Muscle layer of colon (tissue), 2 donors: ENCODE results near the gene CD1E.
"Not testable (repeated sequence)": the region's sequence is repeated elsewhere in the genome, so short reads cannot be mapped to it uniquely, and the experiment has no call there.

ENCODE experiments used
- H3K27ac ChIP-seq: one replicate; pipeline ENCODE4 v1.7.0; 2013; ENCODE audit warnings: low read depth, mild to moderate bottlenecking, low read length, moderate library complexity
- H3K27me3 ChIP-seq, 2 donors: one replicate each; pipeline ENCODE4 v1.7.0; 2013; ENCODE audit warnings: low read length in 2 of 2, mild to moderate bottlenecking in 2 of 2; ENCODE audit not compliant: insufficient read depth in 2 of 2, control insufficient read depth in 1 of 2
- H3K36me3 ChIP-seq: one replicate; pipeline ENCODE4 v1.7.0; 2013; ENCODE audit warnings: mild to moderate bottlenecking, low read length; ENCODE audit not compliant: insufficient read depth
- H3K4me1 ChIP-seq: one replicate; pipeline ENCODE4 v1.7.0; 2013; ENCODE audit warnings: mild to moderate bottlenecking, low read length; ENCODE audit not compliant: insufficient read depth
- H3K4me3 ChIP-seq, 2 donors: one replicate each; pipeline ENCODE4 v1.7.0; 2013; ENCODE audit warnings: low read length in 2 of 2, low read depth in 1 of 2, mild to moderate bottlenecking in 1 of 2, moderate library complexity in 1 of 2
- H3K9ac ChIP-seq: one replicate; pipeline ENCODE4 v1.7.0; 2013; ENCODE audit warnings: low read length
- H3K9me3 ChIP-seq: one replicate; pipeline ENCODE4 v1.7.0; 2013; ENCODE audit warnings: mild to moderate bottlenecking, low read length
- donor health status: abdominal sarcoma.
- donor health status: Adenocarcinoma of cecum.

The CD1E gene

DNA sequence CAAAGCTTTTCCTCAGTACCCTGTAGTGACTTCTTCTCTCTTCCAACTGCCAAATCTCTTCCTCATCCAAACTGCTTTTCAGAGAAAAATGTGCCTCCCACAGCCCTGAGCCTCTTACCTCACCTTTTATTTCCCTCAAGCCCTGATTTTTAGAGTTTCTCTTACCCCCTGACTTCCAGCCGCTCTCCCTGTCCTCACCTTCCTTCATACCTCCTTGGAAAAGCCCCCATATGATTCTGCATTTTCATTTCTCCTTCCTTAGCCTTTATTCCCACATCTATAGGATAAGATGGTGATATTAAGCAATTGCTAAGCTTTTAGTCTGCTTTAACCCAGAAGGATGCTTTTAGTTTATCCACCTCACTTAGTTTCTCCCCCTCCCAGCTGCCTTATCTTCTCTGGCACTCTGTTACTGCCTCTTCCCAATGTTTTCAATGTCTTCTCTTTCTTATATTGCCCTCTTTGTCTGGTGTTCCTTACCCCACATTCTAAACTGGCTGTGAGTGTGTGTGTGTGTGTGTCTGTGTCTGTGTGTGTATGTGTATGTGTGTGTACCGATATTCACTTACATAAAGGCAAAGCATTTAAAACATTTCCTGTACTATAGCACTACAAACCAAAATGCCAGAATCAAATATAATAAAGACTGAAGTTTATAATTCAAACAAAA is 22.1 kb upstream of the CD1E start, which contains the start of gene CD1B:
CD1B (minus strand) TSS at position 51 of the 670 bp plus-strand sequence. CDS start 108 bp downstream, outside the sequence.
- H3K9me3 ChIP-seq, result no peaks in the 10 kb centered on the region
- no peaks in the 10 kb centered on the region for H3K36me3 ChIP-seq
- H3K4me1 ChIP-seq, result no peaks in the 10 kb centered on the region
- H3K27me3 ChIP-seq, result no peaks in the 10 kb centered on the region
- H3K9ac ChIP-seq, result no peak within 1 kb of the TSS
- H3K27ac ChIP-seq, result no peak within 1 kb of the TSS
- H3K4me3 ChIP-seq, result no peak within 1 kb of the TSS

DNA sequence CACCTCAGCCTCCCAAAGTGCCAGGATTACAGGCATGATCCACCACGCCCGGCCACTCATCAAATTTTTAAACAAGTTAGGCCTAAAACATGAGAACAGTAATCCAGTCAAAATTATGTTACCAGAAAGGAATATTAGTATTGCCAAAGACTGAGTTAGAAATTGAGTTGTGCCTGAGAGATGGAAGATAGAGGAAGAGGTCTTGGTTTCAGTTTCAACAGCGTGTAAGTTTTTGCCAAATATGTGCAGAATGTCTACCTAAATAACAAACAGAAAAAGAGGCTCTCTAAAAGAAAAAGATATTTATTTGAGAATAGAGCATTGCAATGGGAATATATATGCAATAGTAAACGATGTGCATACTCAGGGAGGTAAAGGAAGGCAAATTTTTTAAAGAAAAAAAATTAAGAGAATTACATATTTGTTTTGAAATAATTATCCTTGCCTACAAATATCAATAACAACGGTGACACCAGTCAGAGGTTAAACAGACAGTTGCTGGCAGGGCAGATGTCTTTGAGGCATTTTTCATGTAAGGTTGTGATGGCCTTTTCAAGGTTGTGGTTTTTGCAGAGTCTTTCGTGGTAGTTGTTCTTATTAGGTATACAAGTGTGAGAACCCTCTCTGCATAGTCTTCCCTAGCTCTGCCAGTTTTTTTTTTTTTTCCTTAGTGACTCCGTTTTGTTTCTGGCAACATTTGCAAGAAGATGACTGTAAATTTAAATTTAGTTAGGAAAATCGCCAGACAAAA is 20.1 kb upstream of the CD1E start:
- no peaks in the 10 kb centered on the region for H3K4me1 ChIP-seq
- H3K9me3 ChIP-seq, result no peaks in the 10 kb centered on the region
- H3K9ac ChIP-seq, result no peak overlapping the region
- H3K36me3 ChIP-seq, result no peaks in the 10 kb centered on the region
- no peaks in the 10 kb centered on the region for H3K27me3 ChIP-seq
- H3K27ac ChIP-seq, result no peak overlapping the region
- no peak overlapping the region for H3K4me3 ChIP-seq

DNA sequence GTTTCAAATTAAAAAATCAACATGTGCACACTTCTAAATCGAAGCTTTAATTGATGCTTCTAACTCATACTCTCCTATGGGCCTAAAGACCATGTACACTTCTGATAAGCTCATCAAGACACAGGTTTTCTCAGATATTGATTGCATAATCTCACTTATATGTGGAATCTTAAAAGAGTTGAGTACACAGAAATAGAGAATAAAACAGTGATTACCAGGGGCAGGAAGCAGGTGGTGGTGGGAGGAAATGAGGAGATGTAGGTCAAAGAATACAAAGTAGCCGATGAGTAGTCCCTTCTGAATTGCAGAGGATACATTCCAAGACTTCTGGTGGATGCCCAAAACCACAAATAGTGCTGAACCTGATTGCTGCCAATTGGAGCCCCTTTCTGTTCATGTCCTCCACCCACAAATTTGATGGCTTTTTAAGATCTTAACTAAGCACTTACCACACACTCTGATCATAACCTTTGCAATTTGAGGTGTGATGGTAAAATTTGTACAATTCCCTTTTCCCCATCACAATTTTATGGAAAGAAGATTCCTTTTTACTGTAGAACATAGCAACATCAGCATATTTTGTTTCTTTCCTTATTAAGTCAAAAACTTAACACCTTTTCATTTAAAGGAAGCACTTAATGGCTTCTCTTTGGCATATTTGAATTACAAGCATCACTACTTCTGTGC is 19.0 kb upstream of the CD1E start:
- H3K36me3 ChIP-seq, result no peaks in the 10 kb centered on the region
- H3K4me3 ChIP-seq, result no peak overlapping the region
- H3K27ac ChIP-seq, result no peak overlapping the region
- no peaks in the 10 kb centered on the region for H3K9me3 ChIP-seq
- H3K4me1 ChIP-seq, result no peaks in the 10 kb centered on the region
- H3K9ac ChIP-seq, result no peak overlapping the region
- no peaks in the 10 kb centered on the region for H3K27me3 ChIP-seq

DNA sequence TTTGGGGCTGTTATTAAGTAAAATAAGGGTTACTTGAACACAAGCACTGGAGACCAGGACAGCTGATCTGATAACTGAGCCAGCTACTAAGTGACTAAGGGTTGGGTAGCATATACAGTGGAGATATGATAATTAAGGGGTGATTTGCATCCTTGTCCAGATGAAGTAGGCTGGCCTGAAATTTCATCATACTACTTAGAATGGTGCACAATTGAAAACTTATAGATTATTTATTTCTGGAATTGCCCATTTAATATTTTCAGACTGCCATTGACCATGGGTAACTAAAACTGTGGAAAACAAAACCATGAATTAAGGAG is 18.5 kb upstream of the CD1E start:
- H3K9me3 ChIP-seq, result no peaks in the 10 kb centered on the region
- H3K27ac ChIP-seq, result no peak overlapping the region
- no peak overlapping the region for H3K9ac ChIP-seq
- no peaks in the 10 kb centered on the region for H3K27me3 ChIP-seq
- no peaks in the 10 kb centered on the region for H3K4me1 ChIP-seq
- H3K4me3 ChIP-seq, result no peak overlapping the region
- H3K36me3 ChIP-seq, result no peaks in the 10 kb centered on the region

DNA sequence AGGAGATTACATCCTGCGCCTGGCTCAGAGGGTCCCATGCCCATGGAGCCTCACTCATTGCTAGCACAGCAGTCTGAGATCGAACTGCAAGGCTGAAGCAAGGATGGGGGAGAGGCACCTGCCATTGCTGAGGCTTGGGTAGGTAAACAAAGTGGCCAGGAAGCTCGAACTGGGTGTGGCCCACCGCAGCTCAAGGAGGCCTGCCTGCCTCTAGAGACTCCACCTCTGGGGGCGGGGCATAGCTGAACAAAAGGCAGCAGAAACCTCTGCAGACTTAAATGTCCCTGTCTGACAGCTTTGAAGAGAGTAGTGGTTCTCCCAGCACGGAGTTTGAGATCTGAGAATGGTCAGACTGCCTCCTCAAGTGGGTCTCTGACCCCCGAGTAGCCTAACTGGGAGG is 17.3 kb upstream of the CD1E start:
- not testable (repeated sequence) for H3K27ac ChIP-seq, H3K27me3 ChIP-seq, H3K36me3 ChIP-seq, H3K9ac ChIP-seq, H3K9me3 ChIP-seq, H3K4me1 ChIP-seq, H3K4me3 ChIP-seq

DNA sequence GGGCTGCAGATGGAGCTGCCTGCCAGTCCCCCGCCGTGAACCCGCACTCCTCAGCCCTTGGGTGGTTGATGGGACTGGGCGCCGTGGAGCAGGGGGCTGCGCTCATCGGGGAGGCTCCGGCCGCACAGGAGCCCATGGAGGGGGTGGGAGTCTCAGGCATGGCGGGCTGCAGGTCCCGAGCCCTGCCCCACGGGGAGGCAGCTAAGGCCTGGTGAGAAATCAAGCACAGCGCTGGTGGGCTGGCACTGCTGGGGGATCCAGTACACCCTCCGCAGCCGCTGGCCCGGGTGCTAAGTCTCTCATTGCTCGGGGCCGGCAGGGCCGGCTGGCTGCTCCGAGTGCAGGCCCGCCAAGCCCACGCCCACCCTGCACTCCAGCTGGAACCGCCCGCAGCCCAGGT is 4.7 kb upstream of the CD1E start:
- H3K9ac ChIP-seq, H3K27me3 ChIP-seq, H3K27ac ChIP-seq, H3K4me1 ChIP-seq, H3K4me3 ChIP-seq, H3K36me3 ChIP-seq, H3K9me3 ChIP-seq: not testable (repeated sequence)

DNA sequence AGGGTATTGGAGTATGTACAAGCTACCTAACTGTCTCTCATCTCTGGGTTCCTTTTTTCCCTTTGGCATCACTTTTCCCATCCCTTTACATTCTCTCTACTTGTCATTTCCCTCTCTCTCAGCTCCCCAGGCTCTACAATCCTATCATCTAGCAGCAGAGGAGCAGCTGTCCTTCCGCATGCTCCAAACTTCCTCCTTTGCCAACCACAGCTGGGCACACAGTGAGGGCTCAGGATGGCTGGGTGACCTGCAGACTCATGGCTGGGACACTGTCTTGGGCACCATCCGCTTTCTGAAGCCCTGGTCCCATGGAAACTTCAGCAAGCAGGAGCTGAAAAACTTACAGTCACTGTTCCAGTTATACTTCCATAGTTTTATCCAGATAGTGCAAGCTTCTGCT is 561 bp downstream of the CD1E start:
- no peaks in the 10 kb centered on the region for H3K36me3 ChIP-seq
- no peaks in the 10 kb centered on the region for H3K4me1 ChIP-seq
- no peak overlapping the region for H3K27ac ChIP-seq
- H3K27me3 ChIP-seq, result no peaks in the 10 kb centered on the region
- H3K4me3 ChIP-seq, result no peak overlapping the region
- no peak overlapping the region for H3K9ac ChIP-seq
- H3K9me3 ChIP-seq, result no peaks in the 10 kb centered on the region

DNA sequence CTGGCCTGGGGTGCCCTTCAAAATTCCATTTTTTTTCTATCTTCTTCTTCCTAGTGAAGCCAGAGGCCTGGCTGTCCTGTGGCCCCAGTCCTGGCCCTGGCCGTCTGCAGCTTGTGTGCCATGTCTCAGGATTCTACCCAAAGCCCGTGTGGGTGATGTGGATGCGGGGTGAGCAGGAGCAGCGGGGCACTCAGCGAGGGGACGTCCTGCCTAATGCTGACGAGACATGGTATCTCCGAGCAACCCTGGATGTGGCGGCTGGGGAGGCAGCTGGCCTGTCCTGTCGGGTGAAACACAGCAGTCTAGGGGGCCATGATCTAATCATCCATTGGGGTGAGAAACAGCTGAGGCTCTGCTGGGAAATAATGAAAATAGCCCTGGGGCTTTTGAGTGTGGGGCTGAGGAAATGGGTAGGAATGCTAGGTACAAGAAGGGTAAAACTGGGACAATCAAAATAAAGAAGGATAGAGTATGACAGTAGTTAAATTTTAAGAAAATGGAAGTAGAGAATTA is 2.1 kb downstream of the CD1E start:
- Histone ChIP-seq H3K36me3 (no peaks in the 10 kb centered on the region), H3K9ac (no peak overlapping the region), H3K27me3 (no peaks in the 10 kb centered on the region), H3K27ac (no peak overlapping the region), H3K9me3 (no peaks in the 10 kb centered on the region), H3K4me3 (no peak overlapping the region), H3K4me1 (no peaks in the 10 kb centered on the region)

DNA sequence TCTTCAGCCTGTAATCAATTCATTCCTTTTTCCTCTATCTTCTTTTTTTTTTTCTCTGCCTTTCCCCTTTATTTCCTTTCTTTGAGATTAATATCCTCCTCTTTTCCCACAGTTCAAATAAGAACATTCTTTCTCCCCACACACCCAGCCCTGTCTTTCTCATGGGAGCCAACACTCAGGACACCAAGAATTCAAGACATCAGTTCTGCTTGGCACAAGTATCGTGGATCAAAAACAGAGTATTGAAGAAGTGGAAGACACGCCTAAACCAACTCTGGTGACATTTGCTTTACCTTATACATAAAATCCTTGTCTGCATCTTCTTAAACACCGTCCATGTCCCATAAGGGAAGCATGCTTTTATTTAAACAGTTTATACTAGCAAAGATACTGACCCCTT is 2.9 kb downstream of the CD1E start:
- Histone ChIP-seq H3K4me1 (no peaks in the 10 kb centered on the region), H3K36me3 (no peaks in the 10 kb centered on the region), H3K9me3 (no peaks in the 10 kb centered on the region), H3K27ac (no peak overlapping the region), H3K27me3 (no peaks in the 10 kb centered on the region), H3K9ac (no peak overlapping the region), H3K4me3 (no peak overlapping the region)

DNA sequence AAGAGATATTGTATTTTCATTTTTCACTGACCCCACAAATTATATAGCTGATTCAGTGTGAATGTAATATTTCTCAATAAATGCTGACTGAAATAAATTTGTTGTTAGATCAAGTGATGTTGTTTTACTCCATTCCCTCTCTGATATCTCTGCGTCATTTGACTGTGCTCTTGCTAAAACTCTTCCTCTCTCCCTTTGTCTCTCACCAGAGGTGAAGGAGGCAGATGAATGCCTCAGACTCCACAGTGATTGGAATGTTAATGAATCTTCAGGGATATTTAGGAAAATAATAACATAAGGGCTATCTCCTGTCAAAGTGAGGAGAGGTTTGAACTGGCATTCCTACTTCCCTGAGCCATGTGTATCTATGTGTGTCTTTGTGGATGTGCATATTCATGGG is 3.7 kb downstream of the CD1E start:
- no peaks in the 10 kb centered on the region for H3K27me3 ChIP-seq
- no peaks in the 10 kb centered on the region for H3K36me3 ChIP-seq
- no peak overlapping the region for H3K9ac ChIP-seq
- no peak overlapping the region for H3K4me3 ChIP-seq
- H3K27ac ChIP-seq, result no peak overlapping the region
- no peaks in the 10 kb centered on the region for H3K9me3 ChIP-seq
- H3K4me1 ChIP-seq, result no peaks in the 10 kb centered on the region

DNA sequence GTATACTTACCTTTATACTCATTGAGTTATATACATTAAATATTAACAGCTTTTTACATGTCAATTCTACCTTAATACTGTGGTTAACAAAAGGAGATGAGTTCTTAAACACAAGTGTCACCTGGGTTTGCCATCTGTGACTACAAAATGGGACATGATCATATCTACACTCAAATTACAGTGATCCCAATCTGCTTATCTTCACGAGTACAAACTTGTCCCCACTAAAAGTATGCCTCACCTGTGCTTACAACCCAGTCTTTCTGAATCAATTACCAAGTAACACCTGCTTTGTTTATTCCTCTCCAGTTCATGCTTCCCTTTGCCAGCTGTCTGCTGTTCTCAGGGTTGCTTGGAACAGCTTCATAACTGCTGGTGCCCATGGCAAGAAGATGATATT is 8.8 kb downstream of the CD1E start:
- no peaks in the 10 kb centered on the region for H3K4me1 ChIP-seq
- no peak overlapping the region for H3K9ac ChIP-seq
- H3K27ac ChIP-seq, result no peak overlapping the region
- no peaks in the 10 kb centered on the region for H3K36me3 ChIP-seq
- no peak overlapping the region for H3K4me3 ChIP-seq
- no peaks in the 10 kb centered on the region for H3K27me3 ChIP-seq
- H3K9me3 ChIP-seq, result no peaks in the 10 kb centered on the region
